ENCODE data around the gene HIPK2.

- TF ChIP-seq CTCF (conservative IDR thresholded peaks at IDR 0.05; ENCODE audit: low read depth, low read length) (no peak), SMC3 (IDR thresholded peaks at IDR 0.05; ENCODE audit: low read depth, low read length) (no peak), USF2 (IDR thresholded peaks at IDR 0.05; ENCODE audit: low read depth, low read length) (no peak), RFX5 (IDR thresholded peaks at IDR 0.05; ENCODE audit: low read depth, low read length) (no peak), RAD21 (IDR thresholded peaks at IDR 0.05; ENCODE audit: low read length) (no peak), POLR2A (IDR thresholded peaks at IDR 0.05; ENCODE audit: low read depth, low read length) (no peak), MXI1 (IDR thresholded peaks at IDR 0.05; ENCODE audit: borderline replicate concordance, low read depth, low read length) (no peak), ELK1 (IDR thresholded peaks at IDR 0.05; ENCODE audit: borderline replicate concordance, low read depth, low read length) (no peak), BHLHE40 (IDR thresholded peaks at IDR 0.05; ENCODE audit: low read depth, low read length) (no peak)
These were observed 45.2 kb downstream of the HIPK2 start for GRCh38 chr7:139732471-139733167.

All from IMR-90 (cell line).